ENCODE results near the gene EFHB.
"Not testable (repeated sequence)": the region's sequence is repeated elsewhere in the genome, so short reads cannot be mapped to it uniquely, and the experiment has no call there.

EFHB gene

GRCh38 chr3:19934098-19934566 is at the start of gene EFHB:
Gene EFHB, minus strand, starts transcription at chr3:19934217. Its CDS starts 199 bp downstream, at chr3:19934018.
- no peak for DNase-seq (ENCODE audit: low read depth, low spot score)

GRCh38 chr3:19972054-19972453 is 38.0 kb upstream of the EFHB start:
- no peak for DNase-seq (ENCODE audit: low read depth, low spot score)

- no peak for DNase-seq (ENCODE audit: low read depth, low spot score)
These were observed 36.3 kb upstream of the EFHB start for GRCh38 chr3:19970327-19970726.

GRCh38 chr3:19967812-19968211 is 33.8 kb upstream of the EFHB start:
- DNase-seq (ENCODE audit: low read depth, low spot score): no peak

GRCh38 chr3:19967208-19967607 is 33.2 kb upstream of the EFHB start:
- no peak for DNase-seq (ENCODE audit: low read depth, low spot score)

- DNase-seq (ENCODE audit: low read depth, low spot score): no peak
These were observed 27.9 kb upstream of the EFHB start for GRCh38 chr3:19961960-19962359.

GRCh38 chr3:19960696-19961095 is 26.7 kb upstream of the EFHB start:
- DNase-seq (ENCODE audit: low read depth, low spot score): no peak

- DNase-seq (ENCODE audit: low read depth, low spot score): no peak
These were observed 25.5 kb upstream of the EFHB start for GRCh38 chr3:19959505-19959904.

GRCh38 chr3:19957354-19957753 is 23.3 kb upstream of the EFHB start:
- not testable (repeated sequence) for DNase-seq (ENCODE audit: low read depth, low spot score)

- no peak for DNase-seq (ENCODE audit: low read depth, low spot score)
These were observed 20.7 kb upstream of the EFHB start for GRCh38 chr3:19954676-19955075.

- no peak for DNase-seq (ENCODE audit: low read depth, low spot score)
These were observed 16.3 kb upstream of the EFHB start for GRCh38 chr3:19950316-19950715.

GRCh38 chr3:19948226-19948591 is 14.2 kb upstream of the EFHB start:
- no peak for DNase-seq (ENCODE audit: low read depth, low spot score)

- DNase-seq (ENCODE audit: low read depth, low spot score): no peak
These were observed 13.7 kb upstream of the EFHB start for GRCh38 chr3:19947549-19948225.

- peak; percentile 92 for DNase-seq (ENCODE audit: low read depth, low spot score)
These were observed 13.0 kb upstream of the EFHB start, which contains the start of gene RAB5A for GRCh38 chr3:19946832-19947548. Gene RAB5A, plus strand, starts transcription at chr3:19947097. Its CDS starts 3,802 bp downstream, at chr3:19950899.

GRCh38 chr3:19945969-19946831 is 12.2 kb upstream of the EFHB start:
- no peak for DNase-seq (ENCODE audit: low read depth, low spot score)

- no peak for DNase-seq (ENCODE audit: low read depth, low spot score)
These were observed 11.5 kb upstream of the EFHB start for GRCh38 chr3:19945534-19945933.

- DNase-seq (ENCODE audit: low read depth, low spot score): no peak
These were observed 6.6 kb upstream of the EFHB start for GRCh38 chr3:19940643-19941042.

- DNase-seq (ENCODE audit: low read depth, low spot score): no peak
These were observed 4.2 kb upstream of the EFHB start for GRCh38 chr3:19938295-19938627.

- no peak for DNase-seq (ENCODE audit: low read depth, low spot score)
These were observed 3.7 kb upstream of the EFHB start for GRCh38 chr3:19937459-19938294.

GRCh38 chr3:19932422-19932821 is 1.6 kb downstream of the EFHB start:
- DNase-seq (ENCODE audit: low read depth, low spot score): no peak

- no peak for DNase-seq (ENCODE audit: low read depth, low spot score)
These were observed 2.2 kb downstream of the EFHB start for GRCh38 chr3:19931767-19932188.
